T-helper 1 cell (primary cell): ENCODE data around the gene DHX29.
"Not testable (repeated sequence)": the region's sequence is repeated elsewhere in the genome, so short reads cannot be mapped to it uniquely, and the experiment has no call there.

ENCODE experiments used
- DNase-seq, 5 donors: peaks; one replicate each; pipeline ENCODE4 v3.0.0-alpha.2; 2012 to 2020
- total RNA-seq, 4 donors: gene quantifications; one replicate each; lab custom pipeline; 2026; lab: John Stamatoyannopoulos, UW

Gene DHX29, protein sequence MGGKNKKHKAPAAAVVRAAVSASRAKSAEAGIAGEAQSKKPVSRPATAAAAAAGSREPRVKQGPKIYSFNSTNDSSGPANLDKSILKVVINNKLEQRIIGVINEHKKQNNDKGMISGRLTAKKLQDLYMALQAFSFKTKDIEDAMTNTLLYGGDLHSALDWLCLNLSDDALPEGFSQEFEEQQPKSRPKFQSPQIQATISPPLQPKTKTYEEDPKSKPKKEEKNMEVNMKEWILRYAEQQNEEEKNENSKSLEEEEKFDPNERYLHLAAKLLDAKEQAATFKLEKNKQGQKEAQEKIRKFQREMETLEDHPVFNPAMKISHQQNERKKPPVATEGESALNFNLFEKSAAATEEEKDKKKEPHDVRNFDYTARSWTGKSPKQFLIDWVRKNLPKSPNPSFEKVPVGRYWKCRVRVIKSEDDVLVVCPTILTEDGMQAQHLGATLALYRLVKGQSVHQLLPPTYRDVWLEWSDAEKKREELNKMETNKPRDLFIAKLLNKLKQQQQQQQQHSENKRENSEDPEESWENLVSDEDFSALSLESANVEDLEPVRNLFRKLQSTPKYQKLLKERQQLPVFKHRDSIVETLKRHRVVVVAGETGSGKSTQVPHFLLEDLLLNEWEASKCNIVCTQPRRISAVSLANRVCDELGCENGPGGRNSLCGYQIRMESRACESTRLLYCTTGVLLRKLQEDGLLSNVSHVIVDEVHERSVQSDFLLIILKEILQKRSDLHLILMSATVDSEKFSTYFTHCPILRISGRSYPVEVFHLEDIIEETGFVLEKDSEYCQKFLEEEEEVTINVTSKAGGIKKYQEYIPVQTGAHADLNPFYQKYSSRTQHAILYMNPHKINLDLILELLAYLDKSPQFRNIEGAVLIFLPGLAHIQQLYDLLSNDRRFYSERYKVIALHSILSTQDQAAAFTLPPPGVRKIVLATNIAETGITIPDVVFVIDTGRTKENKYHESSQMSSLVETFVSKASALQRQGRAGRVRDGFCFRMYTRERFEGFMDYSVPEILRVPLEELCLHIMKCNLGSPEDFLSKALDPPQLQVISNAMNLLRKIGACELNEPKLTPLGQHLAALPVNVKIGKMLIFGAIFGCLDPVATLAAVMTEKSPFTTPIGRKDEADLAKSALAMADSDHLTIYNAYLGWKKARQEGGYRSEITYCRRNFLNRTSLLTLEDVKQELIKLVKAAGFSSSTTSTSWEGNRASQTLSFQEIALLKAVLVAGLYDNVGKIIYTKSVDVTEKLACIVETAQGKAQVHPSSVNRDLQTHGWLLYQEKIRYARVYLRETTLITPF (N-terminal part only)
- total RNA-seq = 33.7 to 52.3 (median 44.6) reads per million in 4 donors

GRCh38 chr5:55307383-55308253, at the start of gene DHX29, which contains the start of gene MTREX:
DHX29 (minus strand) TSS chr5:55307694; CDS start chr5:55307573, 121 bp downstream.
MTREX (plus strand) TSS chr5:55307989; CDS start chr5:55308014, 25 bp downstream.
- peak; percentile 73 to 89 (median 80) for DNase-seq

DNA sequence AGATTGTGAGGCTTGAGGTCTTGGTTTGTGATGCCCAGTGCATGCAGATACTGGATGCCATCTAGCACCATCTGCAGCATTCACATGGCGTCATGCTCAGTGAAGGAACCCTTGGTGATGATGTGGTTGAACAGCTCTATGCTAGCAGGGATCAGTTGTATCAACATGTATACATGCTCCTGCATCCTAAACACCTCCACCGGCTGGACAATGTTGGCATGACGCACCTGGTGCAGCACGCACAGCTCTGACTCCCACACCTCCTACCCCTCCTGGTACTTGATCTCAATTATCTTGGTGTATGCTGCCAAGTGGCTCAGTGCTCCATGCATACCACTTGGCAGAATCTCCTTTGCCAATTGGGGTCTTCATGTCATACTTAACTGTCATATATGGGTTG, 49.4 kb upstream of the DHX29 start:
- no peak for DNase-seq

GRCh38 chr5:55350754-55351153, 43.3 kb upstream of the DHX29 start:
- no peak for DNase-seq

DNA sequence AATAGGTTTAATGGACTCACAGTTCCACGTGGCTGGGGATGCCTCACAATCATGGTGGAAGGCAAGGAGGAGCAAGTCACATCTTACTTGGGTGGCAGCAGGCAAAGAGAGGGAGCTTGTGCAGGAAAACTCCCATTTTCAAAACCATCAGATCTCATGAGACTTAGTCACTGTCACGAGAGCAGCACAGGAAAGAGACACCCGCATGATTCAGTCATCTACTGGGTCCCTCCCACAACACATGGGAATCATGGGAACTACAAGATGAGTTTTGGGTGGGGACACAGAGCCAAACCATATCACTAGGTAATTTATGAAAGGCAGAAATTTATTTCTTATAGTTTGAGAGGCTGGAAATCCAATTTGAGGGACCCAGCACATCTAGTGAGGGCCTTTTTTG, 40.3 kb upstream of the DHX29 start:
- no peak for DNase-seq

GRCh38 chr5:55345327-55345726, 37.8 kb upstream of the DHX29 start:
- DNase-seq = no peak

DNA sequence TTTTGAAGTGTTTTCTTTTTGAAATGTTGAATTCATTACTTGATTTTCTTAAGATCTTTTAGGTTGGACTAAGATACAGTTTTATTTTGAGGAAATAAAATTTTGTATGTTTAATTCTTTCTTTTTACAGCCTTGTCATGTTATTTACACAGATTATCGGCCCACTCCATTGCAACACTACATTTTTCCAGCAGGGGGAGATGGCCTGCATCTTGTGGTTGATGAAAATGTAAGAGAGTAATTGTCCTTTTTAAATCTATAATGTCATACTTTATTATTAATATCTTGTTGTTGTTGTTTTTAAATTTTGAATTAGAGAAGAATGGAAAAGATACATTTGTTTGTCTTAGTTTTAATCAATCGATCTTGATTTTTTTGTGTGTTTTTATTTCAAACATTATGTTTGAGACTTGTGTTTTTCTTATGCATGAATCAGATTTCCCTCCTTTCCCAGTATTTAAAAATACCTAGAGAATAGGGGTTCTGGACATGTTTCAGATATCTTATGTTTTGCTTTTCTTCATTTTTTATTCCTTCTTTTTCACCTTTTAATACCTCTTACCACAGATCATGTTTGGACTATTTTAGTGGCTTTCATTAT, 37.0 kb upstream of the DHX29 start:
- DNase-seq = peak in 4 of 5 donors; percentile 24 to 51 (median 42)

- DNase-seq = no peak
Measured at GRCh38 chr5:55343609-55344008, 36.1 kb upstream of the DHX29 start.

GRCh38 chr5:55343107-55343506, 35.6 kb upstream of the DHX29 start:
- no peak for DNase-seq

- DNase-seq = peak in 1 of 5 donors; percentile 36
Measured at GRCh38 chr5:55338810-55339243, 31.3 kb upstream of the DHX29 start.

DNA sequence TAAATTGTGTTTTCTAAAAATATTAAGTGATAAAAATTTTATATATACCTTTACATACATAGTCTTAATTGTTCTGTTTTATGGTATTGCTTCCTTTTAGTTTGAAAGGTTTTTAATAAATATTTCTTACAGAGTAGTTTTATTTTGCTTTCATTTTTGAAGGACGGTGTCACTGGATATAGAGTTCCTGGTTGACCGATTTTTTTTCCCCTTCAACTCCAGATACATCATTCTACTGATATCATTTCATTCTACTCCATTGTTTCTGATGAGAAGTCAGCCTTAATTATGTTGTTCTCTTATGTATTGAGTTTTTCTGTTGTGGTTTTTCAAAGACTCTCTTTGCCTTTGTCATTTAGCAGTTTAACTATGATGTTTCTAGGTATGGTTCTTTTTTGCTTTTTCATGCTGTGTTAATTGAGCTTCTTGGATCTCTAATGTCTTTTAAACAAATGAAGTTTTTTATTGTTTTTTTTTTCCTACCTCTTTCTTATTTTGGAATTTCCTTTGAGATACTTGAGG, 30.7 kb upstream of the DHX29 start:
- DNase-seq = peak in 1 of 5 donors; percentile 15

DNA sequence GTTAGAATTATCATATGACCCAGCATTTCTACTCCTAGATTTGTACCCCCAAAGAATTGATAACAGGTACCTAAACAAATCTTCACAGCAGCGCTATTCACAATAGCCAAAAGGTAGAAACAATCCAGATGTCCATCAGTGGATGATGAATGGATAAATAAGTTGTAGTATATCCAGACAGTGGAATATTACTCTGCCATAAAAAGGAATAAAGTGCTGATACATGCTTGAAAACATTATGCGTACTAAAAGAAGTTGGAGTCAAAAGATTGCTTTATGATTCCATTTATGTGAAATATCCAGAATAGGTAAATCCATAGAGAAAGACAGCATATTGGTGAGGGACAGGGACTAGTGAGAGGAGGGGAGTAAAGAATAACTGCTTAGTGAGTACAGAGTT, 26.3 kb upstream of the DHX29 start:
- DNase-seq = no peak

GRCh38 chr5:55333017-55333416, 25.5 kb upstream of the DHX29 start:
- no peak for DNase-seq

DNA sequence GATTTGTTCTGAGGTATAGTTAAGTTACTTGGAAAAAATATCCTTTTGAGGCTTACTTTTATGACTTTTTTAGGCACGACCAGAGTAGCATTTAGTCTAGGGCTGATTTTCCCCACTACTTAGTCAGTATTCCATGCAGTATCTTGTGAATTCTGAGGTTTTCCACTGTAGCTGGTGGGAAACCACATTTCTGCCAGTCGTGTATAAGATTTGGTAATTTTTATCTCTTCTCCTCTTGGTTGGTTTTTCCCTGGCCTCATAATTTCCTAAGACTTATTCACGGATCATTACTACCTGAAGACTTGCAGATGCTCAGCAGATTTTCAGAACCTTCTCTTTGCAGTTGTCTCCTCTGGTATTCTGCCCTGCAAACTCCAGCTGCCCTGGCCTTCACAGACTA, 23.8 kb upstream of the DHX29 start:
- no peak for DNase-seq

GRCh38 chr5:55327281-55327680, 19.8 kb upstream of the DHX29 start:
- DNase-seq = no peak

DNA sequence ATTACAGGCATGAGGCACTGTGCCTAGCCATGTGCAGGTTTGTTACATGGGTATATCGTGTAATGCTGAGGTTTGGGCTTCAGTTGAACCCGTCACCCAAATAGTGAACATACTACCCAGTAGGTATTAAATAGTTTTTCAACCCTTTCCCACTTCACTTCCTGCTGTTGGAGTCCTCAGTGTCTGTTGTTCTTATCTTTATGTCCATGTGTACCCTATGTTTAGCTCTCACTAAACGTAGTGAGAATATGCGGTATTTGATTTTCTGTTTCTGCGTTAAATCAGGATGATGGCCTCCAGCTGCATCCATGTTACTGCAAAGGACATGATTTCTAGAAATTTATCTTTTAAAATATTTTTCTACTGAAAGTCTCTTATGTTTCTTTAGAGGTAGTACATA, 18.1 kb upstream of the DHX29 start:
- no peak for DNase-seq

DNA sequence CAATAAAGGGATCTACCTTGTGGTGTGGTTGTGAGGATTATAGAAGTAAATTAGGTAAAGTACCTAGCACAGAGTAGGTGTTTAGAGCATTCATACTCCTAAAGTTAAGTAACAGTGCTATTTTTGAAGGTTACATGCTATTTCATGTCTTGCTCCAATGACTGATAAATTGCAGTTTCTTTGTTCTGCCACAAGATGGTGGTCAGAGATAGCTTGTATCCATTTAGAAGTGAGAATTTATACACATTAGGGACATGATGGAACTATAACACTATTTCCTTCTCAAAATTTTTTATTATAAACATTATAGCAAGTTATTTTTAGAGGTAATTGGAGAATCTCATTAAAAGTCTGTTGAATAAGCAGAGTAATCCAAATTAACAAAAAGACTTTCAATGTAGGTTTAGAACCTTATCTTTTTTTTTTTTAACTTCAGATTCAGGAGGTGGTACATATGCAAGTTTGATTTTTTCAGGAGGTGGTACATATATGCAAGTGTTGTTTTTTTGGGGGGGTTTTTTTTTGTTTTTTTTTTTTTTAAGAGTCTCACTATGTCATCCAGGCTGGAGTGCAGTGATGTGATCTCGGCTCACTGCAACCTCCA, 17.4 kb upstream of the DHX29 start:
- peak in 1 of 5 donors; percentile 40 for DNase-seq

GRCh38 chr5:55324006-55324405, 16.5 kb upstream of the DHX29 start:
- DNase-seq = no peak

DNA sequence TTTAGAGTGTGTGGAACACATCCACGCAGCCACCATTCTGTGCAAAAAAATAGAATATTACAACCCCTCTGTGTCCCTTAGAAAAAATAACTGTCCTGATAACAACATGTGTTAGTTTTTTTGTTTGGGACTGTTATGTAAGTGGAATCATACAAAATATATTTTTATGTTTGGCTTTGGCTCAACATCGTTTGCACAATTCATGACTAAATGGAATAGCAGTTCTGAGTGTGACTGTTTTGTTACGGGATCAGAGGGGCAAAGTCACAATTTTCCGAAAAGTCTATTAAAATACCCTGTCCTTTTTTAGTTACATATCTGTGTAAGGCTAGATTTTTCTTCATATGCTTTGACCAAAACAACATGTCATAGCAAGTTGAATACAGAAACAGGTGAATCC, 13.1 kb upstream of the DHX29 start:
- DNase-seq = no peak

DNA sequence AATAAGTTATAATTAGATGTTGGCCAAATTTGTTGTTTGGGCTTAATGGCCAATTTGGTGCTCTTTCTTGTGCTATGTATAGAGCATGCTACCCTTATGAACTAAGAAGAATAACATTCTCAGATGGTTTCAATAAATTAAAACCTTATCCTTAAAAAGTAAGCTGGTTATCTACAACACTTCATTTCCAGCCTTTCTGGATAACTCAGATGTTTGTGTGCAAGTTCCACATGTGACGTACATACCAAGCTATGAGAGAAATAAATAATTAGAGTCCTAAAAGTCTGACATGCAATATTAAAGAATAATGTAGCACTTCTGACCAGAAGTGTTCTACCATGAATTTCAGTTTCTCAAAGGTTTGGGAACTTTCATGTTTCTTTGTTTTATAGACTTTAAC, 12.0 kb upstream of the DHX29 start:
- DNase-seq = no peak

DNA sequence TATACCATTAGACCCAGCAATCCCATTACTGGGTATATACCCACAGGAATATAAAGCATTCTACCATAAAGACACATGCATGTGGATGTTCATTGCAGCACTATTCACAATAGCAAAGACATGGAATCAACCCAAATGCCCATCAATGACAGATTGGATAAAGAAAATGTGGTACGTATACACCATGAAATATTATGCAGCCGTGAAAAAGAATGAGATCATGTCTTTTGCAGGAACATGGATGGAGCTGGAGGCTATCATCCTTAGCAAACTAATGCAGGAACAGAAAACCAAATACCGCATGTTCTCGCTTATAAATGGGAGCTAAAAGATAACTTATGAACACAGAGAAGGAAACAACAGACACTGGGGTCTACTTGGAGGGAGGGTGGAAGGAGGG, 10.7 kb upstream of the DHX29 start:
- not testable (repeated sequence) for DNase-seq
